Measurements from ENCODE around the gene C11orf42.

GRCh38 chr11:6224421-6224820 lies 19.1 kb downstream of the C11orf42 start:
- no peak for TF ChIP-seq CTCF (IDR thresholded peaks at IDR 0.05; ENCODE audit: insufficient read depth, low read length, poor library complexity, severe bottlenecking)
- no peak for TF ChIP-seq EZH2phosphoT487 (conservative IDR thresholded peaks at IDR 0.05; ENCODE audit: low read length)

All from SU-DHL-6 (cell line).